ENCODE measurements around the gene ENTREP1.
A peak's percentile ranks its signal among the peaks of the same experiment; 100 is the strongest.
"Not testable (repeated sequence)": the region's sequence is repeated elsewhere in the genome, so short reads cannot be mapped to it uniquely, and the experiment has no call there.

The ENTREP1 gene

DNA sequence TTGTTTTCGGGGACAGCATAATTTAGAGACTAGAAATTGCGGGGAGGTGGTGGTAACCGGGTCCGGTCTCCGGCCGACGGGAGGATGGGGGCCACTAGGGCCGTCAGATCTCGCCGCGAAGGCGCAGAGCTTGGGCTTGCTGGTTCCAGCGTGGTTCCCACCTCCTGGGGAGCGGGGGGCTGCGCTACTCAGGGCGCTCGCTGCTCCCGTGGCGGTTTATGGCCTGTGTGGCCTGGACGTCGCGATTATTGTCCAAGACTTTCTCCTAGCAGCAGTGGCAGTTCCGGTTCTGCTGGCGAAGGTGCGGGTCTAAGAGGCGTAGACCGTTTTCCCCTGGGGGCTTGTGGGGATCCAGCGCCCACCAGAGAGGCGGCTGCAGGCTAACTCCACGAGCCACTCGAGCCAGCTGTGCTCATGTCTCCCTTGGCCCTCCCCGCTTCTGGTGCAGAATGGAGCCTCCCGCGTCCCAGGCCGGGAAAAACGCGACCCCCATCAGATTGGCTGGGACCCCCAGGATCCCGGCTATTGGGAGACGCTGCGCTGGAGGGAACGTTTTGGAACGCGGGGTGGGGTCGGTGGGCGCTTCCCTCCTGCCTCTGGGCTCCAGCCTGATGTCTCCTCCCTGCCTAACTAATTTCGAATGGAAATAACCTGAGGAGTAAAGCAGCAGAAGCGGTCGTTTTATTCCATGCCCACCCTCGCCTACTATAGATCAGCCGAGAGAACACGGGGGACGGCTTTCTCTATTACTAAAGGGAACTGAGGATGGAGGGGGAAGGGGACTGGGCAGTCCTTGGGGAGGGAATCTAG, 87.1 kb downstream of the ENTREP1 start:
- ATAC-seq = no peak
- no peak for DNase-seq

DNA sequence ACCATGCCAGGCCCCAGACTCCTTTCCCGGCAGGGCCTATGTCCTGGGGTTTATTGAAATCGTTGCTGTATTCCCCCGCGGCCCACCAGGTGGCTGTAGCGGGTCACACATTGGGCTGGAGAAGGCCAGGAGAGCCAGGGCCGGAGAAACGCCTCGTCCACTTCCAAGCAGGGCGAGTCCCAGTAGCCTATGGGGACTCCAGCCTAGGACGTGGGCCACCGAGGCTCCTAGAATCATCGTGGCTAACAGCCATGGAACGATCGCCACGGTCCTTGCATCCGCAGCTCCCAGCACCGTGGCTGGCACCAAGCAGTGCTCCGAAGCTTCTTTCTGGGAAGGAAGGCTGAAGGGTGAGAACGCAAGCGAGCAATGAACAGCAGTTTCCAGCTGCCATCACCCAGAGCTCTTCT, 87.7 kb downstream of the ENTREP1 start:
- no peak for ATAC-seq
- DNase-seq = peak; percentile 13

DNA sequence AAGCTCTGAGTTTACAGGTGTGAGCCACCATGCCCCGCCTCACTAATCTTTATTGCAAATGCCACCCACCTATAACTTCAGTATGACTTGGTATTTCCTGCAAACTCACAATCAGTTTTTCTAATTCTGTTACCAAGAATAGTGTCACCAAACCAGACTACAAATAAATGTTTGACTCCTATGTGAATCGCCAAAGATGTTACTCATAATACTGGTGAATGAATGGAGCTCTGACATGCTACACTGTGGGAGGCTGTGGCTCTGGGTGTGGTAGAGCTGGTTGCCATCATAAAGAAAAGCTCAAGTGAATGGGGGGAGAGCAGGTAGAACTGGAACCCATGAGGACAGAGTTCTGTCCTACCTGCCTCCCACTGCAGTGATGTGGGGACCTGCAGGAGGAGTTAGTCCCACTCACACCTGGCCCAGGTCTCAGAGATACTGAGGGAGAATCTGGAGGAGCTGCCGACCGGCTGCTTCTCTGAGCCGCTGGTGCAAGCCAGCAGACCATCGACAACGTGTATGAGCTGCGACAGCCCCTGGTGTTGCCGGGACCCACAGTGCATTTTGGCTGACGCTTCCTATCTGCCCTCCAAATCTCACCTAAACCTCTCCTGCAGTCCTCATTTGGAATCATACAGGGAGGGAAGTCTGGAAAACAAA, 95.7 kb downstream of the ENTREP1 start:
- no peak for DNase-seq
- no peak for ATAC-seq

DNA sequence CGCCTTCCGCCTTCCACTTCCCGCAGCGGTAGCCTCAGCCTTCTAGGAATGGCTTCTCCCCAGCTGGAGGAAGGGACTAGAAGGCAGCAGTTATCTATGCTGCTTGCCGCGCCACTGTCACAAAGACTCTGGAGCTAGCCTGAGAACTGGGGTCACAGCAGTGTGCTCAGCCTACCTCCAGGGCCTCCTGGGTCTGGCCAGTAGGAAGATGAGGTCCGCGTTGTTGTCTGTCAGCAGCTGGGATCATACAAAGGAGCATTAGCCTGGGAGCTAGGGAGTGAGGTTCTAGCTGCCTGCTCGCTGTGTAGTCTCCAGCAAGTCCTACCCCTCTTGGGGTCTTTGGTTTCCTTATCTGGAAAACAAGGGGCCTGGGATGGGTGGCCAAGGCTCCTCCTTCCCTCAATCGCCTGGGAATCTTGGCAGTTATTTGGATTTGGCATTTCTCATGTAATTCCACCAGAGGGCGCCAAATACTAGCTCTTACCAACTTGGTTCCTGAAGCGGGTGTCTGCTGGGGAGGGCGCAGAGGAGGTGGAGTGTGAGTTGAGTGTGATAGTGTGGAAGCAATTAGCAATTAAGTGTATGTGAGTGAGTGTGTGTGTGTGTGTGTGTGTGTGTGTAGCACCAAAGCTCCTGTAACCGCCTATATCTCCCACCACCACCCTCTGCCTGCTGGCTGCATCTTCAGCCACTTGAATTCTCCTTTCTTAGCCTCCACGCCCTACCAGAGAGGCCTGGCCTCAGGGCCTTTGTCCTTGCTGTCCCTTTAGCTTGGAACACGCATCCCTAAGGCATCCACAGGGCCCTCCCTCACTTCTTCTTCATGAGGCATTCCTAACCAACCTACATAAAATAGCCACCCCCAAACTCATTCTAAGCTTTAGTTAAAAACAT, 97.1 kb downstream of the ENTREP1 start:
- ATAC-seq = peak; percentile 19
- peak; percentile 42 for DNase-seq

DNA sequence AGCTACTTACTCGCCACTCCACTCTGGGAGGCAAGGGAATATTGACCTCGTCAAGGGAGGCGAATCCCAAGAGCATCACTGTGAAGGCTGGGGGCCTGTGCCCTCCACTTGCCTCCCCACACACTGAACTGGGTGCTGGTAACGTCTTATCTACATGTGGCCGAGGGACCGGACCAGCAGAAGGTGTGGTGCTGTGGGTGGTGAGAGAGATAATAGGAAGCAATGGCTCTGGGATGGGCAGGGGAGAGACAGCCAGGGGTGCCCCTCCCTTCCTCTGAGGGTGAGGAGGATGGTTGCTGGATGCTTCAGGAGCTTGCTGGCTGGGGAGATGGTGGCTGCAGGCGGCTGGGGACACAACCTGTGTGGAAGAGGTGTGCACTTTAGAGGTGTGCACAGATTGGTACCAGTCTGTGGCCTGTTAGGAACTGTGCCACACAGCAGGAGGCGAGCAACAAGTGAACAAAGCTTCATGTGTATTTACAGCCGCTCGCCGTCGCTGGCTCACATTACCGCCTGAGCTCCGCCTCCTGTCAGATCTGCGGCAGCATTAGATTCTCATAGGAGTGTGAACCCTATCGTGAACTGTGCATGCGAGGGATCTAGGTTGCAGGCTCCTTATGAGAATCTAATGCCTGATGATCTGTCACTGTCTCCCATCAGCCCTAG, 100.3 kb downstream of the ENTREP1 start:
- ATAC-seq (no peak), DNase-seq (no peak)

DNA sequence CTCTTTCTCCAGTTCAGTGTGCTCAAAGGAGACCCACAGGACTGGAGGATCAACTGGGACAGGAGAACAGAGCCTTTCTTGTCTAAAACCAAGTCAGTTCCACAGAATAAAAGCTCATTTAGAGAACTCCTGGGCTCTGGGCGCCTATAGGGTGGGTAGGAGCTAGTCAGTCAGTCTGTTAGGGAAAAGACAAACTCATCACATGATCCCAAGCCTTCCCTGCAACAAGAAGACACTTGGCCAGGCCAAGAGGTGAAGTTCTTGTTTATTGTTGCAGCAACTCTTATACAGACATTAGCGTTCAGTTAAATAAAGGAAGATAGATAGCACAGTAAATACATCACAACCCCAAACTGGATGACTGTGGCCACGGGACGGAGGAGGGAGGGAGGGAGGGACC, 102.3 kb downstream of the ENTREP1 start:
- no peak for ATAC-seq
- DNase-seq = no peak

DNA sequence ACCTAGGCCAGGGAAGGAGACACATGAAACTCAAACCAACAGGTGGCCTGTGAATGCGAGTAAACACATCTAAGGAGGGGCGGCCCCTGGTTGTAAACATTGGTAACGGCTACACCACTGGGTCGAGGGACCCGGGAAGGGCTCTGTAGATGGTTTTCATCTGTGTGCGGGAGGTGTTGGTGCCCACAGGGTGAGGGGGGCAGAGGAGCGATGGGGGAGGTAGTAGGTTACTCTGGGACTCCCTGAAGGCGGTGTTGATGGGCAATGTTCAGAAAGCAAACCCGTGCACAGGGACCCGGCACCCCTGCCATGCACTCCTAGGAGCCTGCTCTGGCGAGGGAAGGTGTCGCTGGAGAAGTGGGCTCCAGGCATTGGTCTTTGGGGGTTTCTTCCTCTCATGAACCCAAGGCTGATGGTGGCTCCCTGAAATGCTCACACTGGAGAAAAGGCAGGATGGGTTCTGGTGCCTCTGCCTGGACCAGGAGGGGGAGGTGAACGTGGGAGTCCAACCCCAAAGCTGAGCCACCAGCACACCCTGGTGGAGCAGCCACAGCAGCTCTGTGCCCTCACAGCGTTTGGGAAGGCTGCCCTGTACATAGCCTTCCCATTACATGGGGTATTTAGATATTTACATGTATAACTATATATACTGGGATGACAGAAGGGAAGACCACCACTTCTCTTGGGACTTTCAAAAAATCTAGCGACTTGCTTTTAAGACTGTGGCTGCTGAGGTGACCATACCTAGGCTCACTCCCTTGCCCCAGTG, 103.2 kb downstream of the ENTREP1 start:
- DNase-seq = no peak
- no peak for ATAC-seq

DNA sequence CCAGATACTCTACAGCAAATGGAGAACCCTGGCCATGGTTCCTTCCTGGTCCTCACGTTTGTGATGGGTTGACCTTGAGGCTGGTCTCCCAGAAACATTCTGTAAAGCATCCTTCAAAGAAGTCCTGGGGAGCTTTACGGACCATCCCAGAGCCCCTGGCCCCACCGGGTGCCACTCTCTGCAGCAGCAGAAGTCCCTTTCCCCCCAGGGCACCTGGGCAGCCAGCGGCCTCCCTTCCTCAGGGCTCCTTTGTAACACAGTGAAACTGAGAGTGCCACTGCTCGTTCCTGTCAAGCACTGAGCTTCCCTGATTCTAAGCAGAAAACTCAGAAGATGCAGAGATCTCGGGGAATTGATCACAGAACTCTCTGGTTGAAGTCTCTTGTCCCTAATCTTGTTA, 104.3 kb downstream of the ENTREP1 start:
- ATAC-seq (no peak), DNase-seq (no peak)

DNA sequence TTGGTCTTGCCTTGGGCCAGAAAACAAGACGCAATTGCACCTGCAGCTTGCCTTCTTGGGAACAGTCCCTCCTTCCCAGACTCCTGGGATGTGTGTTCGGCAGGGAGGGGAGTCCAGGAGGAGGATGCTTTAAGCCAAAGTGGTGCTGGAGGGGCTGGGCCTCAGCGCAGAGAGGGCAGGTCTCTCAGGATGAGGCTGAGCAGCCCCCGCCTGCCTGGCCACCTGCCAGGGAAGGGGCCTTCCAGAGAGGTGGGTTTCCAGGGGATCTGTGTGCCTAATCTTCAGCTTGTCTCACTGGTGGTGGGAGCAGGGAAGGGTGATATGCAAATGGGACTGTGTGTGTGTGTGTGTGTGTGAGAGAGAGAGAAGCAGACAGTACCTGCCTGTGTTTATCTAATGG, 105.2 kb downstream of the ENTREP1 start:
- DNase-seq (no peak), ATAC-seq (no peak)

DNA sequence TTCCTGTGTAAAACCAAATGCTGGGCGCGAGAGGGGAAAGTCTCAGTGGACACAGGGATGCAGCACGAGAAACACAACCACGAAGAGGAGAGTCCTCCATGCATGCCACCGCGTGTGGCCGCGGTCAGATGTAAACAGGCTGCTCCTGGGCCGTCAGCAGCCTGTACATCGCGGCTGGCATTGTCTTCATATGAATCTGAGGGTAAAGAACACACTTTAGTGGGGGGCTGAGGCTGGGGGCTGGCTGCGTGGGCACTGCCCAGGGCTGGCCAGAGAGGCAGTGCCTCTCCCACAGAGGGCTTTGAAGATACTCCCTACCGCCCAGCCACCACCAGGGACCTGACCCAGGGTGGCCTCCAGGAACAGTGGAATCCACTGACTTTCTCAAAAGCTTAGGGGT, 106.2 kb downstream of the ENTREP1 start:
- ATAC-seq (no peak), DNase-seq (no peak)

DNA sequence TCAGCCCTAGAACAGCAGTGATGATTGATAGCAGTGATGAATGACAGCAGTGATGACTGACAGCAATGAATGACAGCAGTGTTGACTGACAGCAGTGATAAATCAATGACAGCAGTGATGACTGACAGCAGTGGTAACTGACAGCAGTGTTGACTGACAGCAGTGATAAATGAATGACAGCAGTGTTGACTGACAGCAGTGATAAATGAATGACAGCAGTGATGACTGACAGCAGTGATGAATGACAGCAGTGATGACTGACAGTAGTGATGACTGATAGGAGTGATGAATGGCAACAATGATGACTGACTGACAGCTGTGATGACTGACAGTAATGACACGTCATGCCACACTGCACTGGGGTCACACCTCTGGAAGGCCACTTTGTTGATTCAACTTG, 106.8 kb downstream of the ENTREP1 start:
- DNase-seq (no peak), ATAC-seq (peak; percentile 53)

DNA sequence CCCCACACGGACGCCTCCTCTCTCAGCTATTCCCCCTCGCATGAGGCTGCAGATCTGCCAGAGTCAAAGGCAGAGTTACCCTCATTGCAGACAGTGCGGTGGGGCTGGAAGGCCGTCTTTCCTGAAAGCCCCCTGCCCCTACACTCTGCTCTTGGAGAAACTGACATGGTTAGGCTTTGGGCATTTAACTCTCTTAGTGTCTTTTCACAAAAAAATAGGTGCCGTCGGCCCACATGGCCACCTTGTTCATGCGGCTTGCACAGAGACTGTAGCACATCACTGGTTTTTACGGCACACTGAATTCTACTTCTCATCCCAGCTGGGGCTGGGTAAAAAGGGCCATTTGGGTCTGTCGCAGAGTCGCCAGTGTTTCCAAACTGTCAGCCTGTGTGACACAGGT, 107.6 kb downstream of the ENTREP1 start:
- ATAC-seq = no peak

DNA sequence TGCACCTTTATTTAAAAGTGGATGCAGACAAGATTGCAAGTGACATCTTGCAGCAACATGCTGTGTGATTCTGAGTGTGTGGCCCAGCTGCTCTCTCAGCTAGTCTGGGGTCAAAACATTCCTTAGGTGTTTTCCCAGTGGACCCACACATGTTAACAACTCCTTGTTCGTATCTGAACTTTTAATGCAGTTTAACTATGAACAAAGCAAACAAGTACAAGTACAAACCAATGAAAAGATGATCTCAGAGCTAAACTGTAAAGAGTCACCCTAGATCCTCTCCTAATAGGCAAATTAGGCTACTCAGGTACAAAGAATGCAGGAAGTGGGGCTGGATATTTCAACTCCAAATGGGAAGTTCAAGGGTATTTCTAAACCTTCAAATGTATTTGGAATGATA, 108.4 kb downstream of the ENTREP1 start:
- DNase-seq (no peak), ATAC-seq (no peak)

More for the DNA sequence above, 107.6 kb downstream of the ENTREP1 start:
- no peak for DNase-seq

DNA sequence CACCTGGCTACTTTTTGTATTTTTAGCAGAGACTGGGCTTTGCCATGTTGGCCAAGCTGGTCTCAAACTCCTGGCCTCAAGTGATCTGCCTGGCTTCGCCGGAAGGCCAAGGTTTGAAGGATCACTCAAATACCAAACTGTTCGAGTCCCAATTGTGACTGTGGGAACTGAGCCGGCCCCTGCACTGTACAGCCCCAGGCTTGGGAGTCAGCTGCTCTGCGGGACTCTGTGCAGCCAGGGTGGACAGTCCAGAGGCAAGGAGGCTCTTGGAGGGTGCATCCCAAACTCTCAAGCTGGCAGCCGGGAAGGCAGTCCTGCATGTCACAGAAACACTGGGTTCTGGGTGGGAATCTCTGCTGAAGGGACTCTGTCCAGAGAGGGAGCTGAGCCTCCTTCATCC, 109.0 kb downstream of the ENTREP1 start:
- ATAC-seq = no peak
- DNase-seq = no peak

DNA sequence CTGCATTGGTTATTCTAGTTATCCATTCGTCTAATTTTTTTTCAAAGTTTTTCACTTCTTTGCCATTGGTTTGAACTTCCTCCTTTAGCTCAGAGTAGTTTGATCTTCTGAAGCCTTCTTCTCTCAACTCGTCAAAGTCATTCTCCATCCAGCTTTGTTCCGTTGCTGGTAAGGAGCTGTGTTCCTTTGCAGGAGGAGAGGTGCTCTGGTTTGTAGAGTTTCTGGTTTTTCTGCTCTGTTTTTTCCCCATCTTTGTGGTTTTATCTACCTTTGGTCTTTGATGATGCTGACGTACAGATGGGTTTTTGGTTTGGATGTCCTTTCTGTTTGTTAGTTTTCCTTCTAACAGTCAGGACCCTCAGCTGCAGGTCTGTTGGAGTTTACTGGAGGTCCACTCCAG, 114.6 kb downstream of the ENTREP1 start:
- not testable (repeated sequence) for DNase-seq, ATAC-seq

DNA sequence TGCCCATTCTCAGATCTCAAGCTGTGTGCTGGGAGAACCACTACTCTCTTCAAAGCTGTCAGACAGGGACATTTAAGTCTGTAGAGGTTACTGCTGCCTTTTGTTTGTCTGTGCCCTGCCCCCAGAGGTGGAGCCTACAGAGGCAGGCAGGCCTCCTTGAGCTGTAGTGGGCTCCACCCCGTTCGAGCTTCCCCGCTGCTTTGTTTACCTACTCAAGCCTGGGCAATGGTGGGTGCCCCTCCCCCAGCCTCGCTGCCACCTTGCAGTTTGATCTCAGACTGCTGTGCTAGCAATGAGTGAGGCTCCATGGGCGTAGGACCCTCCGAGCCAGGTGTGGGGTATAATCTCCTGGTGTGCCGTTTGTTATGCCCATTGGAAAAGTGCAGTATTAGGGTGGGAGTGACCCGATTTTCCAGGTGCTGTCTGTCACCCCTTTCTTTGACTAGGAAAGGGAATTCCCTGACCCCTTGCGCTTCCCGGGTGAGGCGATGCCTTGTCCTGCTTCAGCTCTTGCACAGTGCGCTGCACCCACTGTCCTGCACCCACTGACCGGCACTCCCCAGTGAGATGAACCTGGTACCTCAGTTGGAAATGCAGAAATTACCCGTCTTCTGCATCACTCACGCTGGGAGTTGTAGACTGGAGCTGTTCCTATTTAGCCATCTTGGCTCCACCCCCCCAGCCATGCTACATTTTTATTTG, 115.4 kb downstream of the ENTREP1 start:
- not testable (repeated sequence) for DNase-seq, ATAC-seq

Data from stimulated activated naive CD8-positive, alpha-beta T cell treated with anti-CD3 and anti-CD28 coated beads, Interleukin-15, Interleukin-2, amounts not matched to agents 100 U/mL and 50 U/mL, for 24 hours (primary cell).